C4-2B (cell line): ENCODE data around the gene PLD3.

Experiments
- ZFX ChIP-seq: fragments of 450-650 bp; IDR thresholded peaks from 2 replicates; pipeline ENCODE4 v1.6.1; 2017
- TF ChIP-seq, protein P1 (sequence below): fragments of 450-650 bp; conservative IDR thresholded peaks from 2 replicates; pipeline ENCODE4 v1.5.1; 2017; ENCODE audit warnings: mild to moderate bottlenecking

DNA sequence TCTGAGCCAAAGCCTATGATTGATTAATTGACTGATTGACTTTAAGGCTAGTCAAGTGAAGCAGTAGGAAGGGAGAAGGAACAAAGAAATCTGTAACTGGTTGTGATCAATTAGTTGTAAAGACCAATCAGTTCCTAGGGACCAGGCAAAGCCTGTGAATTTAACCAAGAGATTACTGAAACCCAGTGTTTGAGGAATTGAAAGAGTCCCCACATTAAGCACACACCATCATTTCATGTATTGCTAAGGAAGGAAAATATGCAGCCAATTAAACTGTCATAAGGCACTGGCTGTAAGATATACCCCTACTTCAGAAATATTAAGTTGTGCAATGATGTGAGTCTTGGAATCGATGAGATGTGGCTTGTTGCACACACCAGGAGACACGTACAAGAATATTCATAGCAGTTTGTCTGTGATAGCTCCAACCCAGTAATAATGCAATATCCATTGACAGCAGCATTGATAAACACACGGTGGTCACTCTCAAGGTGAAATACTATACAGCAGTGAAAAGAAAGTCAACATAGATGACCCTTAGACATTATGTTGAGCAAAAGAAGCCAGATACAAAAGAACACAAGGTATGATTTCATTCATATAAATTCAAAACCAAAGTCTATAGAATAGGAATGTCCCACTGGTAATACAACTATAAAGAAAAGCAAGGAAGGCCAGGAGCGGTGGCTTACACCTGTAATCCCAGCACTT, 9.3 kb upstream of the PLD3 start:
- TF ChIP-seq, protein P1, sequence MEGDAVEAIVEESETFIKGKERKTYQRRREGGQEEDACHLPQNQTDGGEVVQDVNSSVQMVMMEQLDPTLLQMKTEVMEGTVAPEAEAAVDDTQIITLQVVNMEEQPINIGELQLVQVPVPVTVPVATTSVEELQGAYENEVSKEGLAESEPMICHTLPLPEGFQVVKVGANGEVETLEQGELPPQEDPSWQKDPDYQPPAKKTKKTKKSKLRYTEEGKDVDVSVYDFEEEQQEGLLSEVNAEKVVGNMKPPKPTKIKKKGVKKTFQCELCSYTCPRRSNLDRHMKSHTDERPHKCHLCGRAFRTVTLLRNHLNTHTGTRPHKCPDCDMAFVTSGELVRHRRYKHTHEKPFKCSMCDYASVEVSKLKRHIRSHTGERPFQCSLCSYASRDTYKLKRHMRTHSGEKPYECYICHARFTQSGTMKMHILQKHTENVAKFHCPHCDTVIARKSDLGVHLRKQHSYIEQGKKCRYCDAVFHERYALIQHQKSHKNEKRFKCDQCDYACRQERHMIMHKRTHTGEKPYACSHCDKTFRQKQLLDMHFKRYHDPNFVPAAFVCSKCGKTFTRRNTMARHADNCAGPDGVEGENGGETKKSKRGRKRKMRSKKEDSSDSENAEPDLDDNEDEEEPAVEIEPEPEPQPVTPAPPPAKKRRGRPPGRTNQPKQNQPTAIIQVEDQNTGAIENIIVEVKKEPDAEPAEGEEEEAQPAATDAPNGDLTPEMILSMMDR = no peak
- no peak for TF ChIP-seq ZFX
